MCF 10A (cell line): ENCODE results near the gene INHBA. TPM values are rescaled to one million over a fixed set of nuclear protein-coding genes. Genes with fewer than 3 reads are reported as not detected.

Experiments used
- BruUV-seq: library from RNA; stranded (reverse); fragments of 400-500 nt; replicated peaks from 2 replicates; lab custom pipeline; 2021; lab: Mats Ljungman, UMichigan
- CTCF ChIA-PET: fragments of 300-600 bp; sonication (Branson Sonifier 250); formaldehyde crosslinking; extraction: SDS; loops from one replicate; lab custom pipeline; 2021; ENCODE audit warnings: antibody characterized with exemption, inconsistent platforms; lab: Yijun Ruan, JAX
- POLR2A ChIA-PET: fragments of 300-600, 350-650 bp; sonication (Branson Sonifier 250); formaldehyde crosslinking; extraction: SDS; loops from one replicate; lab custom pipeline; 2020; ENCODE audit warnings: antibody characterized with exemption, inconsistent platforms; lab: Yijun Ruan, JAX
- DNase-seq: peaks from one replicate; pipeline ENCODE4 v3.0.0-alpha.2; 2018; ENCODE audit not compliant: unreplicated experiment
- H3K27ac Mint-ChIP-seq: one replicate; pipeline ENCODE4 v1.8.0; 2022; ENCODE audit warnings: mild to moderate bottlenecking, low read depth, mixed read lengths; ENCODE audit not compliant: unreplicated experiment
- H3K27me3 Mint-ChIP-seq: one replicate; pipeline ENCODE4 v1.8.0; 2022; ENCODE audit warnings: mixed read lengths; ENCODE audit not compliant: insufficient read depth, unreplicated experiment
- H3K36me3 Mint-ChIP-seq: one replicate; pipeline ENCODE4 v1.8.0; 2022; ENCODE audit warnings: mild to moderate bottlenecking, moderate library complexity, mixed read lengths; ENCODE audit not compliant: insufficient read depth, unreplicated experiment
- H3K4me1 Mint-ChIP-seq: one replicate; pipeline ENCODE4 v1.8.0; 2022; ENCODE audit warnings: mixed read lengths; ENCODE audit not compliant: insufficient read depth, unreplicated experiment
- H3K4me3 Mint-ChIP-seq: one replicate; pipeline ENCODE4 v1.8.0; 2022; ENCODE audit warnings: mild to moderate bottlenecking, moderate library complexity, mixed read lengths; ENCODE audit not compliant: unreplicated experiment
- H3K9me3 Mint-ChIP-seq: one replicate; pipeline ENCODE4 v1.8.0; 2022; ENCODE audit warnings: mixed read lengths; ENCODE audit not compliant: unreplicated experiment
- intact Hi-C: fragments of 100-400 bp; cut with micrococcal nuclease; formaldehyde crosslinking; loops from 2 replicates; pipeline ENCODE4 v1.14.1; 2022
- total RNA-seq: library from RNA; stranded (reverse); gene quantifications from 2 replicates; pipeline ENCODE4 v1.2.3, GENCODE V29; 2022
- TF ChIP-seq, protein P1 (sequence below): fragments of 200-600 bp; IDR thresholded peaks from one replicate; pipeline ENCODE4 v1.8.0; 2022; ENCODE audit warnings: antibody characterized with exemption, mild to moderate bottlenecking; ENCODE audit not compliant: unreplicated experiment

INHBA gene
- total RNA-seq, 1 experiment from 2014 or later: 14.3 TPM

DNA sequence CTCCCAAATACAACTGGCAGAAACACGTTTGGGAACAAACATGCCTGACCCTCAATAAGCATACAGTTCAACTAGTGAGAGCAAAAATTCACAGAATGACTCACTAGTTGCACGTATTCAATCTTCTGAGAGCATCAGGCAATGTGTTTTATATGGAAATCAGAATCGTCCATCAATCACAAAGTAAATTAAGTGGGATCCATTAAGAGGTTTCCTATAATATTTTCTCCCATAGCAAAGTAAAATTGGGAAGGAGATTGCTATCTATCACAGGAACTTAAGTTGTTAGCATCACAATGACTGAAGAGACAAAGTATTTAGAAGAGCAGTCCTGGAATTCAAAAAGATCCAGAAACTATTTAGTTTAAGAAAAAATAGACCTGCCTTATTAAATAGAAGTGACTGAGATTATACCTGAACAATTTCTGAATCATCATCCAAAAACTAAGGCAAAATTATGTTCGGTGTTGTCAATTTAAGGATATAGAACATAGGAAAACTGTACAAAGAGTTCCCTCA, 28.3 kb downstream of the INHBA start:
- no peak overlapping the region for H3K4me3 Mint-ChIP-seq
- intact Hi-C loops: no loop called here
- no peak overlapping the region for H3K27ac Mint-ChIP-seq
- ChIA-PET CTCF (no interaction called here), POLR2A (interaction anchor here (0.6 kb wide), 1 partner anchor 57 kb away, joined by 5 read pairs; no protein-coding TSS in a partner anchor)
- H3K36me3 Mint-ChIP-seq: no peaks in the 10 kb centered on the region
- TF ChIP-seq, protein P1, sequence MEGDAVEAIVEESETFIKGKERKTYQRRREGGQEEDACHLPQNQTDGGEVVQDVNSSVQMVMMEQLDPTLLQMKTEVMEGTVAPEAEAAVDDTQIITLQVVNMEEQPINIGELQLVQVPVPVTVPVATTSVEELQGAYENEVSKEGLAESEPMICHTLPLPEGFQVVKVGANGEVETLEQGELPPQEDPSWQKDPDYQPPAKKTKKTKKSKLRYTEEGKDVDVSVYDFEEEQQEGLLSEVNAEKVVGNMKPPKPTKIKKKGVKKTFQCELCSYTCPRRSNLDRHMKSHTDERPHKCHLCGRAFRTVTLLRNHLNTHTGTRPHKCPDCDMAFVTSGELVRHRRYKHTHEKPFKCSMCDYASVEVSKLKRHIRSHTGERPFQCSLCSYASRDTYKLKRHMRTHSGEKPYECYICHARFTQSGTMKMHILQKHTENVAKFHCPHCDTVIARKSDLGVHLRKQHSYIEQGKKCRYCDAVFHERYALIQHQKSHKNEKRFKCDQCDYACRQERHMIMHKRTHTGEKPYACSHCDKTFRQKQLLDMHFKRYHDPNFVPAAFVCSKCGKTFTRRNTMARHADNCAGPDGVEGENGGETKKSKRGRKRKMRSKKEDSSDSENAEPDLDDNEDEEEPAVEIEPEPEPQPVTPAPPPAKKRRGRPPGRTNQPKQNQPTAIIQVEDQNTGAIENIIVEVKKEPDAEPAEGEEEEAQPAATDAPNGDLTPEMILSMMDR: no peak
- no TSS peak for BruUV-seq
- no peaks in the 10 kb centered on the region for H3K4me1 Mint-ChIP-seq
- H3K27me3 Mint-ChIP-seq: no peaks in the 10 kb centered on the region
- H3K9me3 Mint-ChIP-seq: no peaks in the 10 kb centered on the region
- DNase-seq: no peak

DNA sequence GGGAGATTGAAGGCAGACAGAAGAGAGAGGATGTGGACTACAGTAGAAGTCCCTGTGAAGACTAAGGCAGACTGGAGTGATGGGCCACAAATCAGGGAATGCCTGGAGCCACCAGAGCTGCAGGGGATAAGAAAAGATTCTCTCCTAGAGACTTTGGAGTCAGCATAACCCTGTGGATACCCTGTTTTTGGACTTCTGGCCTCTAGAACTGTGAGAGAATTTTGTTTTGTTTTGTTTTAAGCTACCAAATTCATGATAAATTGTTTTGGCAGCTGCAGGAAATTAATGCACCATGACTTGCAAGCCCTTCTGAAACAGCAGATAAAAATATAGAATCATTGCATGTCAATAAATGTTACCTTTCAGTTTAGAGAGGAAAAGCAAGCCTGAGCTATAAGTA, 41.3 kb downstream of the INHBA start:
- no peaks in the 10 kb centered on the region for H3K36me3 Mint-ChIP-seq
- no peaks in the 10 kb centered on the region for H3K27me3 Mint-ChIP-seq
- CTCF ChIA-PET: interaction anchor here (1.4 kb wide), 1 partner anchor 17 kb away, joined by 4 read pairs; no protein-coding TSS in a partner anchor
- no TSS peak for BruUV-seq
- H3K4me3 Mint-ChIP-seq: no peak overlapping the region
- intact Hi-C loops: no loop called here
- no peaks in the 10 kb centered on the region for H3K9me3 Mint-ChIP-seq
- POLR2A ChIA-PET: no interaction called here
- TF ChIP-seq, protein P1: no peak
- H3K4me1 Mint-ChIP-seq: no peaks in the 10 kb centered on the region
- H3K27ac Mint-ChIP-seq: no peak overlapping the region
- no peak for DNase-seq

GRCh38 chr7:41659539-41659938, 43.4 kb downstream of the INHBA start:
- no peak overlapping the region for H3K27ac Mint-ChIP-seq
- H3K4me1 Mint-ChIP-seq: no peaks in the 10 kb centered on the region
- ChIA-PET CTCF (no interaction called here), POLR2A (no interaction called here)
- H3K27me3 Mint-ChIP-seq: no peaks in the 10 kb centered on the region
- H3K4me3 Mint-ChIP-seq: no peak overlapping the region
- TF ChIP-seq, protein P1: no peak
- H3K9me3 Mint-ChIP-seq: no peaks in the 10 kb centered on the region
- no TSS peak for BruUV-seq
- H3K36me3 Mint-ChIP-seq: no peaks in the 10 kb centered on the region
- intact Hi-C loops: no loop called here
- no peak for DNase-seq

DNA sequence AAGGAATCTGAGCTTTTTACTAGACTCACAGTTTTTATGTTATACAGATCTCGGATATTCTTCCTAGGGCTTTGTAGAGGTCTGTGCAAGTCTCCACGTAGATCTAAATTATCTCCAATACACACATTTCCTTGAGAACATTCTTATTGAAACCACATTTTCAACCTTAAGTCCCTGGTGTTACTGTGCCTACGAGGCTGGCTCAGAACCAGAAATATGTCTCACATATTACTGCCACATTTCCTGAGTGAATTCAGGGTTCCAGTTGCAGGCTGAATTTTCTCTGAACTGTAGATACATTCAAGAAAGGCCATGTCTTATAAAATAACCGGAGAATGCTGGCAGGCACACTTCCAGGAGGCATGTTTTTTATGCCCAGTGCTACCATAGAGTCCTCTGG, 46.5 kb downstream of the INHBA start:
- TF ChIP-seq, protein P1: no peak

More for the DNA sequence above, 46.5 kb downstream of the INHBA start:
- intact Hi-C loops: no loop called here
- BruUV-seq: no TSS peak
- ChIA-PET POLR2A (no interaction called here), CTCF (interaction anchor here (0.6 kb wide), 1 partner anchor 32 kb away, joined by 3 read pairs; no protein-coding TSS in a partner anchor)
- no peaks in the 10 kb centered on the region for H3K36me3 Mint-ChIP-seq
- no peak for DNase-seq
- H3K27ac Mint-ChIP-seq: no peak overlapping the region
- H3K27me3 Mint-ChIP-seq: no peaks in the 10 kb centered on the region
- no peaks in the 10 kb centered on the region for H3K9me3 Mint-ChIP-seq
- no peaks in the 10 kb centered on the region for H3K4me1 Mint-ChIP-seq
- H3K4me3 Mint-ChIP-seq: no peak overlapping the region
